Amygdala (tissue), 56 donors: ENCODE results near the gene BAHCC1.

ENCODE experiments used
- DNase-seq, 56 donors: peaks; one replicate each; lab custom pipeline; 2025; lab: John Stamatoyannopoulos, UW

Gene BAHCC1

DNA sequence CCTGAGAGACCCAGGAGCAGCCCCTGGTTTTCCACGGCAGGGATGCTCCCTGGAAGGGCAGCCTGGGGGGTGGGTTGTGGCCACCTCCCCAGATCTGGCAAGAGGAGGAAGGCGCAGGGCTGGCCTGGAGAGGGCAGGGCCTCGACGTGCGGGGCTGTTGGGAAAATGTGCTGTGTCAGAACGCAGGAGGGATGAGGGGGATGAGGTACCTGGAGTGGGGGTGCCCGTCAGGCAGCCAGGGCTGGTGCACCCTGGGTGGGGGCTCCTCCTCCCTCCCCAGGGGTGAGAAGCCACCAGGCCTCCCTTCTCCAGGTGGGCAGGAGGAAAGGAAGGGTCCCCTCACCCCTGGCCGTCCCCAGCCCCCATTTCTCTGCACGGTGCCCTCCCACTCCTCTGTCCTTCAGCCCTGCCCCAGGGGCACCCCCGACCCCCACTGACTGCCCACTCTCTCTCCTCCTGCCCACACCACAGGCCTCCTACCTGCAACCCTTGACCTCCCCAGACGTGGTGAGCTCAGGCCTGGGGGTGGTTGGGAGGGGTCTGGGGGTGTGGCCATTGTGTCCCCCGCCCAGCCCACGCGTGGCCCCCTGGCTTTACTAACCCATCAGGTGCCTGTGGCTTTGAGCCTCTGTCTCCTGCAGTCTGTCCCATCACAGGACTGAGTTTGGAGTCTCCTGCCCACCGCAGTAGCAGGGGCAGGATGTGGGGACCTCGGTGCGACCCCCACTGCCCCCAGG, 39.6 kb downstream of the BAHCC1 start:
- DNase-seq: no peak

DNA sequence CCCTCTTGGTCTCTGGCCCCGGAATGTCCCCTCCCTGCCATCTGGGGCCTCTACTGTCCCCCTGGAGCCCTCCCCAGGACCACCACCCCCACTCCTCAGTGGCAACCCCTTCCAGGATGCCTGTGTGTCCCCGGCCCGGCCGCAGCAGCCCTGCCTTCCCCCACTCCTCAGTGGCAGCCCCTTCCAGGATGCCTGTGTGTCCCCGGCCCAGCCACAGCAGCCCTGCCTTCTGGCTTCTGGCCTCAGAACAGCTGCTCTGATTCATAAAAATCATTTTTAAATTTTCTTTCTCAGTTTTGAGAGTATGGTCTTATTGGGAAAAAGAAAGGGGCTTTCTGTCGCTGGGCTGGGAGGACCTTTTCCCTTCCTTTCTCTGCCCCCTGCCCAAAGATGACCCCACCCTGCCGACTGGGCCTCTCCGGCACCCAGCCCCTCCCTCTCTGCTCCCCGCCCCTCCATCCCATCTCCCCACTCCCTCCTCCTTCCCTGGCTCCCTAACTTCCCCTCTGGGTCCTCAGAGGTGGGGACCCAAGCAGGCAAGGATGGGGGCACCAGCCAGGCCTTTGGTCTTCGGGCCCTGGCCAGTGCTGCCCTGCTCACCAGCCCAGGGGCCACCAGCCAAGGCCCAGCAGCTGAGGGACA, 40.5 kb downstream of the BAHCC1 start:
- DNase-seq: no peak

DNA sequence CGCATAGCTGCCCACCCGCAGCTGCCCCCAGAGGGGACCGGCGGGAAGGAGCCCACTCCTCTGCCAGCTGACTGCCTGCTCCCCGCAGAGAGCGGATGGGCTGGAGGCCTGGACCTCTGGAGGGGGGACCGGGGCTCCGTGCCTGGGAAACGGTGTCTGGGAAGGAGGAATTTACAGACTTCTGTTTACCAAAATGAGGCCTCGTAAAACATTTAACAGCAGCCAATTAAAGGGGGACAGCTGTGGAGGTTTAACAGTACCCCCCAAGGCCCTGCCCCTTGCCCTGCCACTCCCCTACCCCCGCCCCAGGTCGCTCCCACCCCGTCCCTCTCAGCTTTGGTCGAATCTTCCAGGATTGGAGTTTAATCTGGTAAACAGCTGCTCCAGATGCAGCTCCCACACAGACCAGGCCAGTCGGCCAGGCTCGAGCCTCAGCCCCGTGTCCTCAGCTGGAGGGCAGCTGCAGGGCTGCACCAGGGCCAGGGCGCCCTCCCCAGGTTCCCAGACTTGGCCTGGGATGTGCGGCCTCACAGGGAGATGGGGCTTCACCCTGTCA, 41.1 kb downstream of the BAHCC1 start:
- DNase-seq: no peak

DNA sequence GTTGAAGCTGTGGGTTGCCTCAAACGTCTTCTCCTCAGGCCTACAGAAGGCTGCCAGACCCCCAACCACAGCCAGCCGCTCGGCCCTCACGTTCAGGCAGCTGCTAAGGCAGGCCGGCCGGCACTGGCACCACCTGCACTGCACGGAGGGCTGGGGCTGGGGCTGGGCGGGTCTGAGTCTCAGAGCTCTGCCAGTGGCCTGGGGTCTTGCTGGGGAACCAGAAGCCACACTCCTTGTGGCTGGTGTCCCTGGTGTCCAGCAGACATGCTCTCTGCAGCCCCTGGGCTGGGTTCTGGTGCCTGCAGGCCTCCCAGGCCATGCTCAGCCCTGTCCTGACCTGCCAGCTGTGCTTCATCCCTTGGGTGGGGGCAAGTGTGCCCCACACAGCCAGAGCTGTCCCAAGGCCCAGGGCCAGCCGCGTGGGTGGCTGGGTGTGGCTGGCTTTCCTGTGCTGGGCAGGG, 42.0 kb downstream of the BAHCC1 start:
- DNase-seq: no peak

DNA sequence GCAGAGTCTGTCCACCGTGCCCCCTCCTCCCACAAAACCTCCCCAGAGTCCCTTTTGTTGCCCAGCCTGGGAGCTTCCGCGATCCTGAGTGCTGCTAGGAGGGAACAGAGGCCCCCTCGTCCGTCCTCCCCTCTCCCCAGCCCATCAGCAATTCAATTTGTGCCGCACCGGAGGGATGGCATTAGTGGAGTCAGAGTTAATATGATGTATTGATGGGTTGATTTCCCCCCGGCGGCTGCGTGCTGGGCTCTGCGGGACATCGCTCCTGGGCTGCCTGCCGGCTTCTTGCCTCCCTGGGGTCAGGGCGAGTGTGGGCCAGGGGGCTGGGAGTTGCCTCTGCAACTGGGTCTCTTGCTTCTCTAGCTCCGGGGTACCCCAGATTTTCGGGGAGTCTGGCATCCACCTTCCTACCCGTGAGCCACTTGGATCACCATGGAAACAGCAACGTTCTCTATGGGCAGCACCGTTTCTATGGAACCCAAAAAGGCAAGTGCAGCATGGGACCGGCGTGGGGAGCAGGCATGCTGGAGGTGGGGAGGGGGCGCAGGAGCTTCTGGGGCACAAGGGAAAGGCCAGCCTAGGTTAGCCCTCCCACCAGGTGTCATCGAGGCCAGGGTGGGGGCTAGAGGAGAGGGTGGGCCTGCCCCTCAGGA, 42.9 kb downstream of the BAHCC1 start:
- peak in 19 of 56 donors; percentile 3 to 60 (median 27) for DNase-seq

DNA sequence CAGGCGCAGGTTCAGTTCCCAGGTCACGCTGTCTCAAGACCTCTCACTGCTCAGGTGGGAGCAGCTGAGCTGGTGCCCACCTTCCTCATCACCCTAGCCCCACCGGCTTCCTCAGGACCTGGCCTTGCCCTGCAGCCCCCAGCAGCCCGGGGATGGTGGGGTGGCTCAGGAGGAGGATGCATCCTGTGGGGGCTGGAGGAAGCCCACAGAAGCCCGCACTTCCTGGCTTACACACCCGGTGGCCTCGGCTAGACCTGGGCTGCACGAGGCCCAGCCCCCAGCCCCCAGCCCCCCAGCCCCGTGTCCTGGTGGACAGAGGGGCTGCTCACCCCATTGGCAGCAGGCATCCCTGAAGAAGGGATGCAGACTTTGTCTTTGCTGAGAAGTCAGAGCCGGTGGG, 43.4 kb downstream of the BAHCC1 start:
- DNase-seq: peak in 1 of 56 donors; percentile 60

DNA sequence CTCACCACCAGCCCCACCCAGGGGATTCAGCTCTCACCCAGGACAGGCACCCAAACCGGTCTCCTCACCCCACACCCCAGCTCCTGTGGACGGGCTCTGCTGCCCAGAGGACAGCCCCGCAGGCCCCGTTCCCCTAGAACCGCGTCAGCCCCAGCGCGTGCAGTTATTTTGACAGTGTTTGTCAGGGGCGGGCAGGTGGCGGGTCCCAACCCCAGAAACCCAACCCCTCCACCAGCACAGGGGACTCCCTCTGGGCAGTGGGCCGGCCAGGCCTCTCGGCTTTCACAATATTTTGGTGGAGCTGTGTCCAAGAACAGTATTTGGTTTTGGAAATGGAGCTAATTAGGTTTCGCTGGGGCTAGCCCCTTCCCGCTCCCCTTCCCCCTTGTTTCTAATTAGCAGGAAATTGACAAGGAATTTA, 44.8 kb downstream of the BAHCC1 start:
- DNase-seq: no peak

DNA sequence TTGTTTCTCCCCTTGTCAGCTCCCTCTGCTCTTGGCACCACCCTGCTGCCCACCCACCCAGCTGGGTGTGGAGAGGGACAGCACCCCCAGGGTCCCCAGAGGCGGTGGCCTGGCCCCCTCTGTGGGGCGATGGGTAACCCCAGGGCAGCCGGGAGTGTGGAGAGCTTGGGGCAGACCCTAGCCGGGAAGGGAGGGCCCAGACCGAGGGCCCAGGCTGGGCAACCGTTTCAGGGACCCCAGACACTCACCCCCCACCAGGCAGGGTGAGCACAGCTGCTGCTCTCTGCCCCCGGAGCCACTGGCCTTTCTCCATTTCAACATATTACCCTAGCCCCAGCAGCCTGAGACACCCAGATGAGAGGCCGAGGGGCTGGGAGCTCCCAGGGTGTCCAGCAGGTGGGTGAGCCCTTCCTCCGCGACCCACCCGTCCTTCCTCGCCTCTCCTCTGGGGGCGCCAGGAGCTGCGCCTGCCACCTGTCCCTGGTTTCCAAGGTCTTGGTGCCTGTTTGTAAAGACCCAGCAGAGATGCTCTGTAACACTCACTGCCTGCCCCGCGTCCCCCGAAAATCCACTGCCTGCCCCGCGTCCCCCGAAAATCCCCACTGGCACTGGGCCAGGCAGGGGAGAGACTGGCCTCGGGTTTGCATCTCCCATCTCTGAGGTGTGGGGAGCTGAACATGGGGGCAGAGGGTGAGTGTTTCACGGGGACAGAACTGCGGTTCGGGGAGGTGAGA, 45.4 kb downstream of the BAHCC1 start:
- no peak for DNase-seq

DNA sequence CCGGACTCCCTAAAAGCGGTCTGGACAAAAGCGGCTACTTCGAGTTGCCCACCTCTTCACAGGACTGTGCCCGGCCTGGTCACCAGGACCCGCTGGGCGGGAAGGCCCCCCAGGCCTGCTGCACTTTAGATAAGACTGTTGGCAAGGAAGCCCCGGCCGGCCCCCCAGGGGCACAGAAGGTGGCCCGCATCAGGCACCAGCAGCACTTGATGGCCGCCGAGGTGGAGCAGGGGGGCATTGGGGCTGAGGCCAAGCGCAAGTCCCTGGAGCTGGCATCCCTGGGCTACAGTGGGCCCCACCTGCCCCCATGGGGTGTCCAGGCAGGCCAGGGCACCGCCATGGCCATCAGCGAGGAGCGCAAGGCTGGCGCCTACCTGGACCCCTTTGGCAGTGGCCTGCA, 47.5 kb downstream of the BAHCC1 start:
- no peak for DNase-seq

DNA sequence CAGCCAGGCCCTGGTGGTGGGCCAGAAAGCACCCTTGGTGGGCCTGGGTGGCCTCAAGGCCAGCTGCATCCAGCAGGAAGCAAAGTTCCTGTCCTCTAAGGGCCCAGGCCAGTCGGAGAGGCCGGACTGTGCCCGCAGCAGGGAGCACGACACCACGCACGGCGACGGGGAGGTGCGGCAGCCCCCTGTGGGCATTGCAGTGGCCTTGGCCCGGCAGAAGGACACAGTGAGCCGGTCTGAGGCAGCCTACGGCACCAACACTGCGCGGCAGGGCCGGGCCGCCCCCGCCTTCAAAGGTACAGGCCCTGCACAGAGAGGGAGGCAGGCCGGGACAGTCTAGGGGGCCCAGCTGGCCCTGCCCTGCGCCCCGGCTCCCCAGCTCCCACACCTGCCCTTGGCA, 48.0 kb downstream of the BAHCC1 start:
- DNase-seq: no peak

DNA sequence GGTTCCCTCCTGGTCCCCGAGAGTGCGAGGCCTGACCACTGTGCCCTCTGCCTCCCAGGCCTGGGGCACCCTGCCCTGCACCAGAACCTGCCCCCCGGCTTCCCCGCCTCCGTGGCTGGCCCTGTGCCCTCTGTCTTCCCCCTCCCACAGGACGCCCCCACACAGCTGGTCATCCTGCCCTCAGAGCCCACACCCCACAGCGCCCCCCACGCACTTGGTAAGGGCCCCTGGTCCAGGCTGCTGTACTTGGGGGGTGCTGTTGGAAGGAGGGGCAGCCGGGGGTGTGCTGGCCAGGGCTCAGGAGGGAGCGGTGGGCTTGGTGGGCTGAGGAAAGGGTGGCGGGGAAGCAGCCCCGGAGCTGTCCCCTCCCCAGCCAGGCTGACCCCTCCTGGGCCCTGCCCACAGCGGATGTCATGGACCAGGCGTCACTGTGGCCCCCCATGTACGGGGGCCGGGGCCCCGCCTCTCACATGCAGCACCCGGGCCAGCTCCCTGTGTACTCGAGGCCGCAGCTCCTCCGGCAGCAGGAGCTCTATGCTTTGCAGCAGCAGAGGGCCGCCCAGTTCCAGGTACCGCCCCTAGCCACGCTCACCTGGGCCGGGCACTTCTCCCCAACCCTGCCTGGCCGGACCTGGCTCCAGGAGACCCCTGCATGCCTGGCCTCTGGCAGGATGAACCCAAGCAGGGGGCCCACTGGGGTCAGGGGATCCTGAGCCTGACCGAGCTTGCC, 49.5 kb downstream of the BAHCC1 start:
- no peak for DNase-seq

DNA sequence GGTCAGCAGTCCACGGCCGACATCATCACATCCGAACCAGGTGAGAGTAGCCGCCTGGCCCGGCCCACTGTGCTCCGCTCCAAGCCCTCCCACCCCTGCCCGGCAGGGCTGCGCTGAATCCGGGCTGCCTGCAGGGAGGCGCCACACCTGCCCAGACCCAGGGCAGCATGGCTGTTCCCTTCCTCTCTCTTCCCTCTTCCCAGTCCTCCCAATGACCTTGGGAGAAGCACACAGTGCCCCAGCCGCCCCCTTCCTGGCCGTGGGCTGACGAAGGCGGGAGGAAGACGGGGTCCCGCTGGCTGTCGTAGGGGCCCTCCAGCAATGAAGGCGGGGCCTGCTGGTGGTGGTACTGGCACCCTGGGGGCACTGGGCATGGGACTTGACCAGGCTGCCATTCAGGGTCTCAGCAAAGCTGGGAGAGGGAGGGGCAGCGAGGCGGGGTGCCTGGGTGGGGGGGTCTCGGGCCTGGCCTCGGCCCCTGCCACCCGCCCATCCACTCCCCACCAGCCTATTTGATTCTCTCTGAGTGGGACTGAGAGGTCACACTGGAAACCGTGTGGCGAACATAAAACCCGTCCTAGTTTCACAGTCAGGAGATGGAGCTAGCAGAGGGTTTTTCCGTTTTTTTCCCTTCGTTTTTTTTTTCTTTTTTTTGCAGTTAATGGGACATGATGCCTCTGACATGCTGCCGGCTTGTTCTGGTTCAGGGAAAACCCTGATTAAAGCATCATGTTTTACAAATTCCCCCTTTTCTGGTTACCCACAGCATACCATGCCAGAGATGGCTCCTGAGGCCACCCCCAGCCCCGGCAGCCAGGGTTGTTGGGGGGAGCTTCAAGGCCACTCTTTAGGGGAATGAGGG, 50.6 kb downstream of the BAHCC1 start:
- no peak for DNase-seq

DNA sequence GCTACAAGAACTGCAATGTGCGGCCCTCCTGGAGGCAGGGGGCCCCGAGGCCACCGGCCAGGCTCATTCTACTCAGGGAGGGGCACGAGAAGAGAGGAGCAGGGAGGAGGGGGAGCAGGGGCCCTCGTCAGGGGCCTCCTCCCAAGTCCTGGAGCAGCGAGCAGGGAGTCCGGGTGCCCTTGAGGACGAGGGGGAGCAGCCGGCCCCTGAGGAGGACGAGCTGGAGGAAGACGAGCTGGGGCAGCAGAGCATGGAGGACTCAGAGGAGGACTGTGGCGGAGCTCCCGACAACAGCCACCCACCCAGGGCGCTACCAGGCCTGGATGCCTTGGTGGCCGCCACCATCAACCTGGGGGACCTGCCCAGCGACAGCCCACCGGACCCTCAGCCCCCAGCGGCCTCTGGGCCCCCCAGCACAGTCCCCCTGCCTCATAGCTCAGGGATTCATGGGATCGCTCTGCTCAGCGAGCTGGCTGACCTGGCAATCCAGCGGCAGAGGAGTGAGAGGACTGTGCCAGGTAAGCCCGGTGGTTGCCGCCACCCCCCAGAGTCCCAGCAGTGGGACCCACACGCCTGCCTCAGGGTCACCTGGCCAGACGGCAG, 52.2 kb downstream of the BAHCC1 start:
- DNase-seq: no peak

DNA sequence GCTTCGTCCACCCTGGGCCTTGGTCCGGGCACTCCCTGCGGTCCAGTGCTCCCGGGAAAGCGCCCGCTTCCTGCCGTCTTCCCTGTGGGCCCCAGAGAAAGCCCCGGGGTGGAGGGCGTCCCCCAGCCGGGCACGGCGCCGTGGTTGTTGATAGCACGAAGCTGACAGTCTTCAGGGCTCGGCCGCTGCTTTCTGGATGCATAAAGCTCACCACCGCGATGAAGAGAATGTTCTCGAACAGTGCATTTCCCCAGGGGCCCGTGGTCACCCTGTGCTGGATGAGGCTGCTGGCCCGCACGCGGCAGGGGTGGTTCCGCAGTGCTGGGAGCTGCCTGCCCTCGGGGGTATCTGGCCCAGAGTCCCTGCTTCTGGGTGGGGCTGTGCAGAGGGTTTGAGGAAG, 53.2 kb downstream of the BAHCC1 start:
- DNase-seq: no peak

DNA sequence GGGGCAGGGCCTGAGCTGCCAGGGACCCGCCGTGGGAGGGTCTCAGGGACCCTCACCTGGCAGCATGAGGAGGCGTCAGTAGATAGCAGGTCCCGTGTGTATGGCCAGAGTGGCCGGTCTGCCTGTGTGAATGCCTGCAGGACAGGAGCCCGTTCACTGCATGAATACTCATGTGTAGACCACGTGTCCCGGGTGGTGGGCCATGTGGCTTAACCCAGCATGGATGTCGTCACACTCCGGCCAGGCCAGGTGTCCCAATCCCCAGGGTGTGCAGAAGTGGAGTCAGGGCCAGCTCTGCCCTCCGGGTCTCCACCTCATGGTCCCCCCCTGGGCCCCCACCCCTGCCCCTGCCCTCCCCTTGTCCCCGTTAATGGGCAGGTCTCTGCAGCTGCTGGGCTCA, 53.7 kb downstream of the BAHCC1 start:
- DNase-seq: no peak

DNA sequence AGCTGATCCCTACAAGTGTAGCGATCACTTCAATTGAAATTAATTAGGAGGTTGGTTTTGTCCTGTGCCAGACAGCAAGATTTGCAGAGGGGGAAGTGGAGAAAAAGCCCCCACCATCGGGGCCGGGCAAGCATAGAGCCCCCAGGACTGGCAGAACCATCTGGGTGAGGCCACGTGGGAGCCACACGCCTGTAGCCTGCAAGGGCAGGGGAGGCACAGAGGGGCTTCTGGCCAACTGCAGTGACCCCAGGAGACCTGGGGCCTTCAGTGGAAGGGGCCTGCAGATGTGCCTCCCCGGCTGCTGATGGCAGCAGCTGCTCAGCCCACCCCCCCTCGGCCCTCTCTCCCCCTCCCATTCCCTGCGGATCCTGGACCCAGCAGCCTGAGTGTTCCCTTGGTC, 54.1 kb downstream of the BAHCC1 start:
- DNase-seq: no peak

DNA sequence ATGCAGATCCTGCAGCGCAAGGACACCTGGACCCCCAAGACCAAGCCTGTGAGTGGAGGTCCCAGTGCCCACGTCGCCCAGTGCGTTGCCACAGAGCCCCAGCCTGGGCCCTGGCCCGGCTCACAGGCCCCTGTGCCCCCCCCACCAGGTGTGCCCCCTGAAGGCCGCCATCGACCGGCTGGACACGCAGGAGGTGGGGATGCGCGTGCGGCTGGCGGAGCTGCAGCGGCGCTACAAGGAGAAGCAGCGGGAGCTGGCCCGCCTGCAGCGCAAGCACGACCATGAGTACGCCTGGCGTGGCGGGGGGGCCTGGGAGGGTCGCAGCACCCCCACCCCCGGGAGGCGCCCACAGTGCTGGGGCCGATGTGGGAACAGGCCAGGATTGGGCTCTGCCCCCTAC, 56.6 kb downstream of the BAHCC1 start:
- no peak for DNase-seq

DNA sequence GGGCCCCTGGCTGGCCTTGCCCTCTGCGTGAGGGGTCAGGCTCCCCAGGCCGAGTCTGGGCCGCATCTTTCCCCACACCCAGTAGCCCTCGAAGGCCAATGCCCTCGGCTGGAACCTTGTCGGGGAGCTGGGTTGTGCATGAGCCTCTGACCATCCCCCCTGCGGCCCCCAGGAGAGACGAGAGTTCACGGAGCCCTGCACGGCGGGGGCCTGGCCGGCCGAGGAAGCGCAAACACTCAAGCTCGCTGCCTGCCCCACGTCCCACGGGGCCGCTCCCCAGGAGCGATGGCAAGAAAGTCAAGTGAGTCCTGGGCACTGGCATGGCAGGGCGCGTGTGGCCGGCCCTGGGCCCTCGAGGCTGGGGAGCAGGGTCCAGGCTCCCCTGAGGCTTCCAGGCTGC, 57.3 kb downstream of the BAHCC1 start:
- no peak for DNase-seq

DNA sequence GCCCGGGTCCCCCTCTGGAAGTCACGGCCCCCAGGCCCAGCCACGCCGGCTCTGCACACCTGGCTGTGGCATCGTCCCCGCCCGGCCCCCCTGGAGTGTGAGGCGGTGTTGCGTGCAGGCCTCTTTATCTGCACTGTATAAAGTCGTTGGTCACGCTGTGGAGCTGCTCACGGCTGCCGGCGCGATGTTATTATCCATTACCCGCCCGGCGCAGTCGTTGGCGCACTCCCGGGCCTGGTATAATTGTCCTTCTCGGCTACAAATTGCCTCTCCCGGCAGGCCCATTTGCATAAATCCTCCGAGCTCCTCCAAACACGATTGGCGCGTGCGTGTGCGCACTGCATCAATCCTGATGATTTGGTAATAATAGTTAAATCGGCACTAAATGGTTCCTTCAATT, 57.8 kb downstream of the BAHCC1 start:
- peak in 2 of 56 donors; percentile 6 to 18 for DNase-seq
